ENCODE measurements around the gene THRSP.

The THRSP gene

DNA sequence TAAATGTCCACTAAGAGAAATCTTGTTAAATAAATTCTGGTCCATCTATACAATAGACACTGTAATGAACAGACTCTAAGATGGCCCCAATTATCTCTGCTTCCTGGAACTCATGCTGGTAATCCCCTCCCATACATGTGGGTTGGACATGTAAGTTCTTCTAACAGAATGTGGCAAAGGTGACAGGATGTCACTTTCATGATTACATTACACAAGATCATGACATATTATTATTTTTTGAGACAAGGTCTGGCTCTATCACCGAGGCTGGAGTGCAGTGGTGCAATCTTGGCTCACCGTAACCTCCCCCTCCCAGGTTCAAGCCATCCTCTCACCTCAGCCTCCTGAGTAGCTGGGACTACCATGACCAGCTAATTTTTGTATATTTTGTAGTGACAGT, 30.6 kb downstream of the THRSP start:
- no peak overlapping the region for H3K27ac Mint-ChIP-seq
- no peak overlapping the region for H3K4me3 Mint-ChIP-seq
- H3K4me1 Mint-ChIP-seq = peaks cover 7% of the 10 kb centered on the region

GRCh38 chr11:78097666-78098385, 34.2 kb downstream of the THRSP start:
- H3K36me3 Mint-ChIP-seq = peaks cover 27% of the 10 kb centered on the region
- no peaks in the 10 kb centered on the region for H3K9me3 Mint-ChIP-seq
- H3K4me1 Mint-ChIP-seq = peaks cover 7% of the 10 kb centered on the region
- no peak overlapping the region for H3K4me3 Mint-ChIP-seq
- no peak overlapping the region for H3K27ac Mint-ChIP-seq
- H3K27me3 Mint-ChIP-seq = no peaks in the 10 kb centered on the region

More for the DNA sequence above, 30.6 kb downstream of the THRSP start:
- H3K27me3 Mint-ChIP-seq = no peaks in the 10 kb centered on the region
- H3K36me3 Mint-ChIP-seq = peaks cover 13% of the 10 kb centered on the region
- H3K9me3 Mint-ChIP-seq = no peaks in the 10 kb centered on the region

DNA sequence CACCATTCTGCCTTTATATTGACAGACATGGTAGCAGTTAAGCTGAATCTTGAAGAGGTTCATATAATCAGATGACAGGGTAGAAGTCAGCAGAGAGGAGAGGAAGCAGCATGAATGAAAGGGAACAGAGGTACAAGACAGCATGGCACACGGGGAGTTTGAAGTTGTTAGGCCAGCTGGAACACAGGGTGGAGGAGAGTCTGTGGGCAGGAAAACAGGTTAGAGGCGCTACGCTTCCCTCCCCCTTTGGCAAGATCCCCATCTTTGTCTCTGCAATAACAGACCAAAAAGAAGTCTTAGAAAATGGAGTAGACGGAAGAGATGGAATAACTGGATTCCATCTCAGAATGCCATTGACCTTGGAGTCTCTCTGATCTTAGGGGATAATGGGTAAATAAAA, 36.0 kb downstream of the THRSP start:
- H3K27ac Mint-ChIP-seq = no peak overlapping the region
- peaks cover 27% of the 10 kb centered on the region for H3K36me3 Mint-ChIP-seq

GRCh38 chr11:78100261-78100660, 36.6 kb downstream of the THRSP start:
- H3K4me3 Mint-ChIP-seq = no peak overlapping the region
- H3K9me3 Mint-ChIP-seq = no peaks in the 10 kb centered on the region
- H3K27me3 Mint-ChIP-seq = no peaks in the 10 kb centered on the region
- no peaks in the 10 kb centered on the region for H3K4me1 Mint-ChIP-seq
- H3K27ac Mint-ChIP-seq = no peak overlapping the region
- peaks cover 23% of the 10 kb centered on the region for H3K36me3 Mint-ChIP-seq

More for the DNA sequence above, 36.0 kb downstream of the THRSP start:
- peaks cover 2% of the 10 kb centered on the region for H3K4me1 Mint-ChIP-seq
- H3K27me3 Mint-ChIP-seq = no peaks in the 10 kb centered on the region
- H3K9me3 Mint-ChIP-seq = no peaks in the 10 kb centered on the region
- no peak overlapping the region for H3K4me3 Mint-ChIP-seq

GRCh38 chr11:78100676-78101472, 37.2 kb downstream of the THRSP start:
- Mint-ChIP-seq H3K36me3 (peaks cover 22% of the 10 kb centered on the region), H3K4me1 (no peaks in the 10 kb centered on the region), H3K27me3 (no peaks in the 10 kb centered on the region), H3K4me3 (no peak overlapping the region), H3K27ac (no peak overlapping the region), H3K9me3 (no peaks in the 10 kb centered on the region)

DNA sequence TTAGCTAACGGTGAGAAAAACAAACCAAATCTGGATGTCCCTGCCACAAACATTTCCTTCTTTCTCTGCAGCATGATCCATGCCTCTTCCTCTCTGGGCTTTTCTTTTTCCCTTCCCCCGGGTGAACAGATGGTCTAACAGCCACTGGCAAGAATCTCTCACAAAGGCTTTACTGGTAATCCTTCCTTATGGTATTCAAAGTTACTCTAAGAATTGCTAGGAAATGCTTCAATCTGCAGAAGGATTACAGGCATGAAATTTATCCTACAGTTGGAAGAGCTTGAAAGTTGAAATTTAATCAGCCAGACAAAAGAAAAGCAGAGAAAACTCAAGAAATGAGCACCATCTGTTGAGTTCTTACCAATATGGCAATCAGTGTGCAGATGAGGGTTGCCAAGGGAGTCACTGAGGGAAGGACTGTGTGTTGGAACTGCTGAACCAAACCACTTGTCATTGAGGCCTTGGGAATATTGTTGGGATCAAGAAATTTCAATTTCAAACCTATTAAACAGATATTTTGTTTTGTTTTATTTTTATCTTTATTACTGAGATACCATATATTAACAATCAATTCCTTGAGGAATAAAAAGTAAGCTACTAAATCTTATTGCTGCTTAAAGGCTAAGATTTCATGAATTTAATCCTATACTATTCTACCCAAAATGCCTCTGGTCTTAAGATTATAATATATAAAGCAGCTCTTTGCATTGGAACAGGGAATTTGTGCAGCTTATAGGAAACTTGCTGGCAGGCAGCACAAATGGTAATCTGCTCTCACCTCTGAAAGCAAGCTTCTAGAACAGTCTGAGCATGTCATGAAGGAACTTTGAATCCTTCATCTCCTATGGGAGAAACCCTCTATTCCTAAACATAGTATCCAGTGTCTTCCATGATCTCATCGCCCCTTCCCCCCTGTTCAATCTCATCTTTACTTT, 45.7 kb downstream of the THRSP start:
- H3K27me3 Mint-ChIP-seq = no peaks in the 10 kb centered on the region
- H3K27ac Mint-ChIP-seq = no peak overlapping the region
- no peak overlapping the region for H3K4me3 Mint-ChIP-seq
- peaks cover 19% of the 10 kb centered on the region for H3K36me3 Mint-ChIP-seq
- no peaks in the 10 kb centered on the region for H3K4me1 Mint-ChIP-seq
- H3K9me3 Mint-ChIP-seq = no peaks in the 10 kb centered on the region

- H3K4me1 Mint-ChIP-seq = no peaks in the 10 kb centered on the region
- no peak overlapping the region for H3K4me3 Mint-ChIP-seq
- H3K27ac Mint-ChIP-seq = no peak overlapping the region
- no peaks in the 10 kb centered on the region for H3K9me3 Mint-ChIP-seq
- no peaks in the 10 kb centered on the region for H3K27me3 Mint-ChIP-seq
- peaks cover 19% of the 10 kb centered on the region for H3K36me3 Mint-ChIP-seq
Measured at GRCh38 chr11:78110351-78110750, 46.7 kb downstream of the THRSP start.

GRCh38 chr11:78110830-78111229, 47.2 kb downstream of the THRSP start:
- Mint-ChIP-seq H3K27me3 (no peaks in the 10 kb centered on the region), H3K4me1 (no peaks in the 10 kb centered on the region), H3K9me3 (no peaks in the 10 kb centered on the region), H3K4me3 (no peak overlapping the region), H3K36me3 (peaks cover 19% of the 10 kb centered on the region), H3K27ac (no peak overlapping the region)

- Mint-ChIP-seq H3K4me1 (no peaks in the 10 kb centered on the region), H3K9me3 (no peaks in the 10 kb centered on the region), H3K27ac (no peak overlapping the region), H3K4me3 (no peak overlapping the region), H3K36me3 (peaks cover 18% of the 10 kb centered on the region), H3K27me3 (no peaks in the 10 kb centered on the region)
Measured at GRCh38 chr11:78111298-78111697, 47.6 kb downstream of the THRSP start.

DNA sequence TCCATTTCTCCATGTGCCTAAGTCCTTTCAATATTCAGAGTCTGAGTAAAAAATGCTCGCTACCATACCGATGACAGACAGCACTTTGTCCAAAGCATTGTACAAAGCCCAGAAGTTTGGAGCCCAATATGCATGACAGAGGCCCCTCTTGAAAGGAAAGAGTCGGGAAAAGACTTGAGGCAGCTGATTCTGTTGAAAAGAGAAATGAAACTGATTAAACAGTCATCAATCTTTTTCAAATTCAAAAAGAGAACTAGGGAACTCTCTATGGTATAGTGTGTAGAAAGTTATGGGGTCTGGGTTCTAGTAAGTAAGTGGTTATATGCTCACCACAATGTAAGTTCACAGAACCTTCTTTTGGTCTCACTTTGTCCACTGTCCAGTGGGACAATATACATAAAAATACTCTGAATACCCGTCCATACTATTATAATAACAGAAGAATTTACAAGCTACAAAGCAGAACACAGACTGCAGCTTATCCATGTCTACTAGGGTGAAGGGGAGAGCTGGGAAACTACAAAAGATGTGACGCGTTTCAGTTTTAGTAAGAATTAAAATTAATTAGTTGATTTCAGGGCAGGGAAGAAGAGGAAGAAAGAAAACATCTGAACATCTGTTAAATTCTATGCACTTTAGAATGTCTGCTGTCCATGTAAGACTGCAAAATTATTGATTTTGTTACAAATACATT, 49.1 kb downstream of the THRSP start:
- Mint-ChIP-seq H3K4me1 (no peaks in the 10 kb centered on the region), H3K27ac (no peak overlapping the region), H3K36me3 (peaks cover 17% of the 10 kb centered on the region), H3K27me3 (no peaks in the 10 kb centered on the region), H3K4me3 (no peak overlapping the region), H3K9me3 (no peaks in the 10 kb centered on the region)
